Activated CD4-positive, CD25-positive, alpha-beta regulatory T cell treated with anti-CD3 and anti-CD28 coated beads, Interleukin-2, amount 50 U/mL, for 24 hours (primary cell): ENCODE results near the gene SIRT7.
A peak's percentile ranks its signal among the peaks of the same experiment; 100 is the strongest.

Source experiments
- ATAC-seq, 2 donors: fragments of 150-1000 bp; cut with Tn5 transposase; one replicate each; pipeline ENCODE4 v1.10.0; 2021; ENCODE audit warnings: mild to moderate bottlenecking in 1 of 2, moderate library complexity in 1 of 2

The SIRT7 gene

GRCh38 chr17:81885454-81885853, 32.5 kb downstream of the SIRT7 start:
- no peak for ATAC-seq

DNA sequence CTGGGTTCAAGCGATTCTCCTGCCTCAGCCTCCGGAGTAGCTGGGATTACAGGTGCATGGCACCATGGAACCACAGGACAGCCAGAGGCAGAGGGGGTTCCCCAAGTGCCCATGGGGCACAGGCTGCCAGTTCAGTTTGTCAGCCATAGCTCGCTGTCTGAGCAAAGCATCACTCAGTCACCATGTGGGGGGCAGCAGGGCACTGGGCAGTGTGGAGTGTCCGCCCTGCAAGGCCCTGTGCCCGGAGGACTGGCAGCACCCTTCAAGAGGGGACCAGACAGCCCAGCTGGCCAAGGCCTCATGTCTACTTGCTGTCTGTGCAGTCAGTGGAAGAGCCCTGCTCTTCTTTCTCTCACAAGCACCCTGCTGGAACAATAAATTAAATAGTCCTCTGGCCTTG, 33.0 kb downstream of the SIRT7 start:
- ATAC-seq = peak in 1 of 2 donors; percentile 26

DNA sequence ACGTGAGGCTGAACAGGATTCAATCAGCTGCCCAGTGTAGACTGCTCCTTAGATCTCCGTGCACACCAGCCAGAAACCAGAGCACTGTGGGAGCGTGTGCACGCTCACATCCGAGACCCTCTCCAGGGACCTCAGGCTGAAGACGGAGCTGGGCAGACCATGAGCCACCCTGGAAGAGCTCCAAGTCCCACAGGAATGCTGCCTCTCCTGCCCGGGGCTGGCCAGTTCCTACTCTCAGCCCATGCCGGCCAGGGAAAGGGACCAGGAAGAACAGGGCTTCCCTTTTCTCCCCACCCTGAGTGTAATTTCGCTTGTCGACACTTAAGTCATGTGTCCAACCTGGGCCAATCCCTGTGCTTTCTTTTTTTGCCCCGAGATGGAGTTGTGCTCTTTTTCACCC, 33.5 kb downstream of the SIRT7 start:
- ATAC-seq = no peak

DNA sequence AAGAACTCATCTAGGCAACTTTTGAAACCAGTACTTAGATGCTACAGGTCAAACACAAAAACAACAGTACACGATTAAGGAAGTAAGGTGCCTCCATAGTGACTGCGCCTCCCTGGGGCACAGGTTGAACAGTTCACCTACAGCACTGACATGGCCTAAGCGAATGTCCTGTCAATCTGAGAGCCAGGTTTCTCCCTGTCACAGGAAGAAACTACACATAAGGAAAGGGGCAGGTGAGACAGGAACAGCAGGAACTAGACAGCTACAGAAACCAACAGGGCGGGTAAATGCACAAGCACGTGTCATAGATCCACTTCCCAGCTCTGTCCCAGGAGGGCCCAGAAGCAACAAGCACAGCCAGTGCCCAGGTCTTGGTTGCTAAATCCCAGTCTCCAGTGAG, 38.9 kb downstream of the SIRT7 start:
- no peak for ATAC-seq

- ATAC-seq = no peak
Observed at GRCh38 chr17:81878294-81878693, 39.7 kb downstream of the SIRT7 start.

GRCh38 chr17:81877569-81877968, 40.4 kb downstream of the SIRT7 start:
- no peak for ATAC-seq

DNA sequence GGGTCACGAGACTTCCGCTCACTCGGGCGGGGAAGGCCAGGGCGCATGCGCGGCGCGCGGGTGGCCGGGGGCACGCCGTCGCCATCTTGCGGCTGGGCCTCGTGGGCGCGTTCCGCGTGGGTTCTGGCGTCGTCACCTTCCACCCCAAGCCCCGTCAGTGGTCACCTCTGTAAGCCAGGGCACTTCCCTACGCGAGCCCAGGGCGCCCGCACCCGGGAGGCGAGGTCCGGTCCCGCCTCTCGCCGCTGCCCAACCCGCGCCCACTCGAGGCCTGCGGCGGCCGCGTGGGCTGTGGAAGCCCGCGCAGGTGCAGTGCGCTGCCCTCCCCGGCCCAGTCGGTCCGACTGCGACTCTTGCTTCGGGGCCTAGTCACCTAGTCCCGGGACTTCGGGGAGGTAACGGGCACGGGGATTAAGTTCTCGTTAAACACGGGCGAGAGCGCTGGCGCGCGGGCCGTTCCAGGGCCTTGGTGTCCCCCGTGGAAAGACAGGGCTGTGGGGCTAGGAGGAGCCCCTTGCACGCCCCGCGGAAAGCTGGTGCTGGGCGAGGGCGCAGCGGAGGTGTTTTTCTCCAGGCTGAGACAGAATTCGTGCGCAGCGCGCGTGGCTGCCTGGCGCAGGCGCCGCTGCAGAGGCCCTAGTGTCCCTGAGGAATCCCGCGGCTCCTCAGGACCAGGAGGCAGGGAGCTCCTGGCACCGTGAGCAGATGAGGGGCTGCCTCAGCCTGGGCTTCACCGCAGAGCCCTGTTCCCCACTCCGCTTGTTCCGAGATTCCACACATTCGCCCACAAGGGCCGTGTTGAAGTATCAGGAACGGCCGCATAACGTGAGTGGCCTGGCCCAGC, 46.4 kb downstream of the SIRT7 start:
- ATAC-seq = peak; percentile 6 to 25

- peak; percentile 58 to 67 for ATAC-seq
Observed at GRCh38 chr17:81870981-81871386, 47.0 kb downstream of the SIRT7 start, which contains the start of gene ARHGDIA. TSS of gene ARHGDIA (minus strand) at chr17:81871337. CDS start at chr17:81869930, 1,407 bp downstream.

GRCh38 chr17:81870131-81870980, 47.6 kb downstream of the SIRT7 start:
- ATAC-seq = peak; percentile 14 to 23

- peak in 1 of 2 donors; percentile 0 for ATAC-seq
Observed at GRCh38 chr17:81869221-81870130, 48.5 kb downstream of the SIRT7 start.

DNA sequence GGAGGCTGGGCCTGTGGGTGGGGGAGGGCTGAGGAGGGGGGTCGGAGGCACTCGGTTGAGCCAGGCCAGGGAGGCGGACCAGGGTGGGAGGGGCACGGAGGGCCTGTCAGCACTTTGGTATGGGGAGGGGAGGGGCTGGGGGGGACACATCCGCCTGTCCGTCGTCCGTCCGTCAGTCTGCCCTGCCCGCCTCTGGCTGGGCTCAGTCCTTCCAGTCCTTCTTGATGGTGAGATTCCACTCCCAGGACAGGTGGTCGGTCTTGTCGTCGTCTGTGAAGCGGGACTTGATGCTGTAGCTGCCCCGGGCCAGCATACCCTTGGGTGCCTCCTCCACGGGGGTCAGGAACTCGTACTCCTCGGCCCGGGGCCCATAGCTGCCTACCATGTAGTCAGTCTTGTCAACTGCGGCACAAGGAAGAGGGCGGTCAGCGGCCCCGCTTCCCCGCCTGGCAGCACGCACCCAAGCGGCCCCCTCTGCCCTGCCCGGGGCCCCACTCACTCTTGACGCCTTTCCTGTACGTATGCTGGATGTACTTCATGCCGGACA, 49.2 kb downstream of the SIRT7 start:
- ATAC-seq = no peak

DNA sequence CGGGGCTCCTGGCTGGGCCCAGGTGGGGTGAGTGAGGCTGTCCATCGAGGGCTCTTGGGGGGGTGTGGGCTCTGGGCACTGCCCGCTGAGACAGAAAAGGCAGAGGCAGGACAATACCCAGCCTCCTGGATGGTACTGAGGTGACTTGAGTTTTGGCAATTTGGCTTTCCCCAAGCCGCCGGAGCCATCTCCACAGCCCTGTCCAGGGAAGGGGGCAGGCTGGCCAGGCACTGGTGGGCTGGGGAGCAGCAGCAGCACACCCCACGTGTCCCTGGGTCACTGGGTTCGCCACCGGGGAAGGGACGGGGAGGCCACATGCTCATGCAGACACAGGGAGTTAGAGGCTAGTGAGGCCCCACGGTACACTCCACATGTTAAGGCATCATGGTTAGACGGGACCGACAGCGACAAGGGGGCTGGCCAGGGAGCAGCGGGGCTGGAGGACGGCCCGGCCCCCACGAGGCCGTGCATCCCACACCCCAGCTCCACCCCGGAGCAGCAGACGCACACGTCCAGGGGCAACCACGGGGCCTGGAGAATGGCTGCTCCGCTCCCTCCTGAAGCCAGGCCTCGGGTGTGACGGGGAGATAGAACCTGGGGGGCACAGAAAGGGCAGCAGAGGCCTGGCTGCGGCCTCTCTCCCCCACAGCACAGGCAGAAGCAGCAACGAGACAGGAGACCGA, 49.8 kb downstream of the SIRT7 start:
- ATAC-seq = no peak

- no peak for ATAC-seq
Observed at GRCh38 chr17:81867170-81867990, 50.6 kb downstream of the SIRT7 start.

- ATAC-seq = no peak
Observed at GRCh38 chr17:81866440-81867169, 51.4 kb downstream of the SIRT7 start.

- ATAC-seq = no peak
Observed at GRCh38 chr17:81865733-81866439, 52.1 kb downstream of the SIRT7 start.

GRCh38 chr17:81865358-81865732, 52.6 kb downstream of the SIRT7 start:
- no peak for ATAC-seq

- no peak for ATAC-seq
Observed at GRCh38 chr17:81863833-81864768, 53.9 kb downstream of the SIRT7 start.

DNA sequence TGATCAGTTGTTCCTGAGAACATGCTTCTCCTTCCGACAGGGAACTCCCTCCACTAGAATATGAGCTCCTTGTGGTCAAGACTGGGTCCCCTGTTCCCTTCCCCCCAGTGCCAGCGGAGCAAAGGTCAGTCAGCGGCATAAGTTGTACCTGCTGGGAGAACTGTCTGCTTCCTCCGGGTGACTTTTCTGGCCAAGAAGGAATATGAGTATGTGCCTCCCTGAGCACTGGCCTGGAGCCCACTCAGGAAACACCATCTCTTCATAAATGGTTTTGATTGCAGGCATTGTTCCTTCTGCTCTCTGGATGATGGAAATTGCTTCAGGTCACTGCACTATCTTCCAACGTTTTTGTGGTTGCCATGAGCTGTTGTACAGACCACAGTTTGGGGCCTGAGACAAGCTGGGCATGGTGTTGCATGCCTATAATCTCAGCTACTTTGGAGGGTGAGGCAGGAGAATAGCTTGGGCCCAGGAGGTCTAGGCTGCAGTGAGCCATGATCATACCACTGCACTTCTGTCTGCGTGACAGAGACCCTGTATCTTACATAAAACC, 54.8 kb downstream of the SIRT7 start:
- no peak for ATAC-seq
